ENCODE measurements around the gene ANTXR2.

DNA sequence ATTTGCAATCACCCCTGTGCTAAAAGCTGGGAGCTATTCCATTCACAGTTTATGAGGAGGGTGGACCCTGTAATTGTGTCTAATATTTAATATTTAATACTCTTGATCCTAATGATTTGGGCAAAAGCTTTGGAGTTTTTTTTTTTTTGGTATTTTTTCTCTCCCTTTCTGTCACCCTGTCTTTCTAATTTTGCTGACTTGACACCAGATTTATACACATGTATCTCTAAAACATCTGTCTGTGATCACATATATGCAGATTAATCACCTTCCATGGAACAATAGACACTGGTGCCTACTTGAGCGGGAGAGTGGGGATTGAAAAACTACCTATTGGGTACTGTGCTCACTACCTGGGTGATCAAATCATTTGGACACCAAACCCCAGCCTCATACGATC, 18.7 kb upstream of the ANTXR2 start:
- TF ChIP-seq, protein P1, sequence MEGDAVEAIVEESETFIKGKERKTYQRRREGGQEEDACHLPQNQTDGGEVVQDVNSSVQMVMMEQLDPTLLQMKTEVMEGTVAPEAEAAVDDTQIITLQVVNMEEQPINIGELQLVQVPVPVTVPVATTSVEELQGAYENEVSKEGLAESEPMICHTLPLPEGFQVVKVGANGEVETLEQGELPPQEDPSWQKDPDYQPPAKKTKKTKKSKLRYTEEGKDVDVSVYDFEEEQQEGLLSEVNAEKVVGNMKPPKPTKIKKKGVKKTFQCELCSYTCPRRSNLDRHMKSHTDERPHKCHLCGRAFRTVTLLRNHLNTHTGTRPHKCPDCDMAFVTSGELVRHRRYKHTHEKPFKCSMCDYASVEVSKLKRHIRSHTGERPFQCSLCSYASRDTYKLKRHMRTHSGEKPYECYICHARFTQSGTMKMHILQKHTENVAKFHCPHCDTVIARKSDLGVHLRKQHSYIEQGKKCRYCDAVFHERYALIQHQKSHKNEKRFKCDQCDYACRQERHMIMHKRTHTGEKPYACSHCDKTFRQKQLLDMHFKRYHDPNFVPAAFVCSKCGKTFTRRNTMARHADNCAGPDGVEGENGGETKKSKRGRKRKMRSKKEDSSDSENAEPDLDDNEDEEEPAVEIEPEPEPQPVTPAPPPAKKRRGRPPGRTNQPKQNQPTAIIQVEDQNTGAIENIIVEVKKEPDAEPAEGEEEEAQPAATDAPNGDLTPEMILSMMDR (conservative IDR thresholded peaks at IDR 0.05 in 1 of 2, IDR thresholded peaks at IDR 0.05 in 1 of 2; ENCODE audit: low read depth in 1 of 2, low read length in 2 of 2), result no peak
- TF ChIP-seq EZH2 (IDR thresholded peaks at IDR 0.05; ENCODE audit: low read length, missing control alignments), result no peak

Data from fibroblast of lung (primary cell).